ENCODE data around the gene RAB1B.

DNA sequence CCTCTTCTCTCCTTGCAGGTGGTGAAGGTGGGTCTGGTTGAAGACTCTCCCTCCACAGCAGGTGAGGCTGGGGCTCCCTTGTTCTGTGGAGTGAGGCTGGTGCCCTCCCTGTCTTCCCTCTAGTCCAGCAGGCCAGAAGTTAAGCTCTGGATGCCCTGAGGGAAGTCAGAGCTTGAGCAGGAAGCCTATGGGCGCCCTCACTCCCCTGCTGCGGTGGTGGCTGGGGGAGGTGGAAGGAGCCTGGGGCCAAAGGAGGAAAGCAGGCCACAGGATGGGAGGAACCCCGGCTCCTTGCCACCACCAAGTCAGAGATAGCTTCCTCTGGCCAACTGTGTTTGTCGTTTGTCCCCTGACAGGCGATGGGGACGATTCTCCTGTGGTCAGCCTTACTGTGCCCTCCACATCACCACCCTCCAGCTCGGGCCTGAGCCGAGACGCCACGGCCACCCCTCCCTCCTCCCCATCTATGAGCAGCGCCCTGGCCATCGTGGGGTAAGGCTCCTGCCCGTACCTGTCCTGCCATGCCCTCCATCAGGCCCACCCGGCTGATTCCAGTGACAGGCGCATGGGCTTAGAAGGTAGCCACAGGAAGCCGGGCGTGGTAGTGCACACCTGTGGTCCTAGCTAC, 29.5 kb upstream of the RAB1B start:
- TF ChIP-seq, protein P1, sequence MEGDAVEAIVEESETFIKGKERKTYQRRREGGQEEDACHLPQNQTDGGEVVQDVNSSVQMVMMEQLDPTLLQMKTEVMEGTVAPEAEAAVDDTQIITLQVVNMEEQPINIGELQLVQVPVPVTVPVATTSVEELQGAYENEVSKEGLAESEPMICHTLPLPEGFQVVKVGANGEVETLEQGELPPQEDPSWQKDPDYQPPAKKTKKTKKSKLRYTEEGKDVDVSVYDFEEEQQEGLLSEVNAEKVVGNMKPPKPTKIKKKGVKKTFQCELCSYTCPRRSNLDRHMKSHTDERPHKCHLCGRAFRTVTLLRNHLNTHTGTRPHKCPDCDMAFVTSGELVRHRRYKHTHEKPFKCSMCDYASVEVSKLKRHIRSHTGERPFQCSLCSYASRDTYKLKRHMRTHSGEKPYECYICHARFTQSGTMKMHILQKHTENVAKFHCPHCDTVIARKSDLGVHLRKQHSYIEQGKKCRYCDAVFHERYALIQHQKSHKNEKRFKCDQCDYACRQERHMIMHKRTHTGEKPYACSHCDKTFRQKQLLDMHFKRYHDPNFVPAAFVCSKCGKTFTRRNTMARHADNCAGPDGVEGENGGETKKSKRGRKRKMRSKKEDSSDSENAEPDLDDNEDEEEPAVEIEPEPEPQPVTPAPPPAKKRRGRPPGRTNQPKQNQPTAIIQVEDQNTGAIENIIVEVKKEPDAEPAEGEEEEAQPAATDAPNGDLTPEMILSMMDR (IDR thresholded peaks at IDR 0.05 in 4 of 5, conservative IDR thresholded peaks at IDR 0.05 in 1 of 5), result no peak
- TF ChIP-seq POLR2A (IDR thresholded peaks at IDR 0.05), result no peak
